ENCODE data around the gene MLLT10. TPM values are rescaled to one million over a fixed set of nuclear protein-coding genes. Genes with fewer than 3 reads are reported as not detected.

Gene MLLT10
- total RNA-seq, 1 experiment from 2014 or later: 72.3 TPM

GRCh38 chr10:21517134-21518031 lies 16.6 kb upstream of the MLLT10 start:
- no peak overlapping the region for H3K56ac ChIP-seq (ENCODE audit: insufficient read length, low read depth, low read length)
- H3K79me1 ChIP-seq (ENCODE audit: insufficient read depth, low read depth, low read length, poor library complexity, severe bottlenecking): no peaks in the 10 kb centered on the region
- H2BK12ac ChIP-seq (ENCODE audit: insufficient read length, low read depth, low read length): no peak overlapping the region
- H2BK20ac ChIP-seq (ENCODE audit: low read depth, low read length, poor library complexity, severe bottlenecking): no peak overlapping the region
- H3K23me2 ChIP-seq (ENCODE audit: insufficient read length, low read depth, low read length, poor library complexity, severe bottlenecking): peaks cover 47% of the 10 kb centered on the region
- peak; percentile 79 for DNase-seq
- H4K20me1 ChIP-seq (ENCODE audit: control insufficient read depth, insufficient read depth, insufficient read length): no peaks in the 10 kb centered on the region
- H2AFZ ChIP-seq (ENCODE audit: low read length): no peak overlapping the region
- H3K4ac ChIP-seq (ENCODE audit: low read depth, low read length): no peak overlapping the region
- peak overlapping the region; percentile 85 to 87 for H3K4me3 Mint-ChIP-seq
- peak overlapping the region; percentile 53 for H3K9ac ChIP-seq (ENCODE audit: extremely low read depth, insufficient read length, low read length)
- H3K9me3 Mint-ChIP-seq: no peaks in the 10 kb centered on the region; a peak in 2 of 5 replicates
- peak overlapping the region; percentile 89 for H3K4me2 ChIP-seq (ENCODE audit: insufficient read depth, insufficient read length, low read length)
- H3K4me1 ChIP-seq (ENCODE audit: insufficient read depth, low read length): peaks cover 11% of the 10 kb centered on the region; the same call in 1 of the 2 replicates
- H3K14ac ChIP-seq (ENCODE audit: insufficient read depth, low read length): 0 out of 2 replicates have a peak overlapping the region, but pooled peaks have one; percentile 57
- WGBS (ENCODE audit: extremely low coverage, insufficient read length, low lambda C conversion rate): no CpG with 5 or more reads among the region's 73 CpGs
- peaks cover 19% of the 10 kb centered on the region; the same call in 1 of the 2 replicates for H3K27me3 ChIP-seq (ENCODE audit: insufficient read depth, low read length)
- H3T11ph ChIP-seq (ENCODE audit: low read length): no peak overlapping the region
- no peak overlapping the region for H4K8ac ChIP-seq (replicated peaks; ENCODE audit: insufficient read length, low read depth, low read length)
- TF ChIP-seq CTCF (conservative IDR thresholded peaks at IDR 0.05): 0 out of 3 replicates have a peak, but pooled peaks have one; percentile 9
- H4K5ac ChIP-seq (ENCODE audit: insufficient read length, low read depth, low read length): no peak overlapping the region
- peak overlapping the region; percentile 87 to 98 (median 92) for H3K27ac Mint-ChIP-seq
- no peaks in the 10 kb centered on the region for H3K79me2 ChIP-seq (ENCODE audit: insufficient read depth, low read length)
- no peak overlapping the region for H2AK5ac ChIP-seq (ENCODE audit: insufficient read length, low read length)
- H4K91ac ChIP-seq (ENCODE audit: insufficient read length, low read depth, low read length): no peak overlapping the region
- H3K23ac ChIP-seq (ENCODE audit: insufficient read length, low read depth, low read length): no peak overlapping the region
- H3K27me3 Mint-ChIP-seq (ENCODE audit: low read depth): peaks cover 45% of the 10 kb centered on the region
- H2BK5ac ChIP-seq (ENCODE audit: insufficient read length, low read length): no peak overlapping the region
- H2BK15ac ChIP-seq (ENCODE audit: low read depth, low read length): no peak overlapping the region
- H3K27ac ChIP-seq (ENCODE audit: insufficient read length, low read depth, low read length): no peak overlapping the region
- no peak overlapping the region for H3K18ac ChIP-seq (ENCODE audit: insufficient read length, low read depth, low read length)
- H3K4me1 Mint-ChIP-seq: peaks cover 80 to 82% of the 10 kb centered on the region in 2 experiments
- no peaks in the 10 kb centered on the region for H3K9me3 ChIP-seq (ENCODE audit: control insufficient read depth, low read depth, low read length)
- H3K36me3 Mint-ChIP-seq (ENCODE audit: insufficient read depth in 1 of 3, low read depth in 3 of 3): no peaks in the 10 kb centered on the region; a peak in 1 of 7 replicates
- no peak overlapping the region for H2BK120ac ChIP-seq (ENCODE audit: low read depth, low read length, poor library complexity, severe bottlenecking)
